ENCODE results near the gene IFT74.

Gene IFT74

GRCh38 chr9:26974927-26975326 lies 18.7 kb downstream of the IFT74 start:
- DNase-seq (ENCODE audit: low read depth in 2 of 2) = no peak

- peak in 1 of 2 experiments; percentile 10 for DNase-seq (ENCODE audit: low read depth in 2 of 2)
These were observed 19.8 kb downstream of the IFT74 start for GRCh38 chr9:26975728-26976707.

GRCh38 chr9:26983340-26983739 lies 27.1 kb downstream of the IFT74 start:
- DNase-seq (ENCODE audit: low read depth in 2 of 2) = no peak

- no peak for DNase-seq (ENCODE audit: low read depth in 2 of 2)
These were observed 39.6 kb downstream of the IFT74 start for GRCh38 chr9:26995810-26996209.

- no peak for DNase-seq (ENCODE audit: low read depth in 2 of 2)
These were observed 47.3 kb downstream of the IFT74 start for GRCh38 chr9:27003426-27004077.

- DNase-seq (ENCODE audit: low read depth in 2 of 2) = no peak
These were observed 49.3 kb downstream of the IFT74 start, which contains the start of gene LRRC19 for GRCh38 chr9:27005491-27005890. Gene LRRC19 (minus strand): TSS chr9:27005672. CDS start chr9:26999694, 5,978 bp downstream.

- DNase-seq (ENCODE audit: low read depth in 2 of 2) = peak in 1 of 2 experiments; percentile 8
These were observed 63.4 kb downstream of the IFT74 start for GRCh38 chr9:27019589-27019988.

GRCh38 chr9:27022920-27023319 lies 66.7 kb downstream of the IFT74 start:
- DNase-seq (ENCODE audit: low read depth in 2 of 2) = no peak

- no peak for DNase-seq (ENCODE audit: low read depth in 2 of 2)
These were observed 73.0 kb downstream of the IFT74 start for GRCh38 chr9:27029186-27029585.

- DNase-seq (ENCODE audit: low read depth in 2 of 2) = peak in 1 of 2 experiments; percentile 8
These were observed 77.7 kb downstream of the IFT74 start for GRCh38 chr9:27033815-27034403.

- no peak for DNase-seq (ENCODE audit: low read depth in 2 of 2)
These were observed 81.3 kb downstream of the IFT74 start for GRCh38 chr9:27037499-27037898.

GRCh38 chr9:27041746-27042145 lies 85.5 kb downstream of the IFT74 start:
- DNase-seq (ENCODE audit: low read depth in 2 of 2) = no peak

GRCh38 chr9:27042476-27042875 lies 86.3 kb downstream of the IFT74 start:
- DNase-seq (ENCODE audit: low read depth in 2 of 2) = no peak

GRCh38 chr9:27043176-27043575 lies 87.0 kb downstream of the IFT74 start:
- no peak for DNase-seq (ENCODE audit: low read depth in 2 of 2)

GRCh38 chr9:27047136-27047535 lies 90.9 kb downstream of the IFT74 start:
- no peak for DNase-seq (ENCODE audit: low read depth in 2 of 2)

- DNase-seq (ENCODE audit: low read depth in 2 of 2) = no peak
These were observed 97.3 kb downstream of the IFT74 start for GRCh38 chr9:27053369-27054022.

- DNase-seq (ENCODE audit: low read depth in 2 of 2) = no peak
These were observed 97.9 kb downstream of the IFT74 start for GRCh38 chr9:27054125-27054524.

- no peak for DNase-seq (ENCODE audit: low read depth in 2 of 2)
These were observed 98.6 kb downstream of the IFT74 start for GRCh38 chr9:27054841-27055240.

GRCh38 chr9:27059412-27059811 lies 103.2 kb downstream of the IFT74 start:
- DNase-seq (ENCODE audit: low read depth in 2 of 2) = no peak

- no peak for DNase-seq (ENCODE audit: low read depth in 2 of 2)
These were observed 103.7 kb downstream of the IFT74 start for GRCh38 chr9:27059907-27060306.

- no peak for DNase-seq (ENCODE audit: low read depth in 2 of 2)
These were observed 109.1 kb downstream of the IFT74 start for GRCh38 chr9:27065288-27065687.
